Coronary artery (tissue), 2 donors: ENCODE measurements around the gene DYDC2.
A peak's percentile ranks its signal among the peaks of the same experiment; 100 is the strongest.

ENCODE experiments used
- DNase-seq: peaks from one replicate; pipeline ENCODE4 v3.0.0-alpha.2; 2017; ENCODE audit warnings: low spot score
- H3K27ac ChIP-seq, 2 donors: fragments of 200-600 bp; sonication (generic); one replicate each; pipeline ENCODE4 v1.5.1; 2016 to 2019
- H3K4me3 ChIP-seq: fragments of 200-600 bp; sonication (generic); 2 replicates; pipeline ENCODE4 v1.5.1; 2016; ENCODE audit warnings: mild to moderate bottlenecking, moderate library complexity
- TF ChIP-seq, protein P1 (sequence below): fragments of 200-600 bp; sonication (generic); IDR thresholded peaks from one replicate; pipeline ENCODE4 v1.5.1; 2019; ENCODE audit warnings: antibody characterized with exemption

DYDC2 gene

GRCh38 chr10:80382989-80383388 lies 26.4 kb downstream of the DYDC2 start:
- Histone ChIP-seq H3K27ac (no peak overlapping the region), H3K4me3 (no peak overlapping the region)
- DNase-seq, result no peak
- TF ChIP-seq, protein P1, sequence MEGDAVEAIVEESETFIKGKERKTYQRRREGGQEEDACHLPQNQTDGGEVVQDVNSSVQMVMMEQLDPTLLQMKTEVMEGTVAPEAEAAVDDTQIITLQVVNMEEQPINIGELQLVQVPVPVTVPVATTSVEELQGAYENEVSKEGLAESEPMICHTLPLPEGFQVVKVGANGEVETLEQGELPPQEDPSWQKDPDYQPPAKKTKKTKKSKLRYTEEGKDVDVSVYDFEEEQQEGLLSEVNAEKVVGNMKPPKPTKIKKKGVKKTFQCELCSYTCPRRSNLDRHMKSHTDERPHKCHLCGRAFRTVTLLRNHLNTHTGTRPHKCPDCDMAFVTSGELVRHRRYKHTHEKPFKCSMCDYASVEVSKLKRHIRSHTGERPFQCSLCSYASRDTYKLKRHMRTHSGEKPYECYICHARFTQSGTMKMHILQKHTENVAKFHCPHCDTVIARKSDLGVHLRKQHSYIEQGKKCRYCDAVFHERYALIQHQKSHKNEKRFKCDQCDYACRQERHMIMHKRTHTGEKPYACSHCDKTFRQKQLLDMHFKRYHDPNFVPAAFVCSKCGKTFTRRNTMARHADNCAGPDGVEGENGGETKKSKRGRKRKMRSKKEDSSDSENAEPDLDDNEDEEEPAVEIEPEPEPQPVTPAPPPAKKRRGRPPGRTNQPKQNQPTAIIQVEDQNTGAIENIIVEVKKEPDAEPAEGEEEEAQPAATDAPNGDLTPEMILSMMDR, result peak; percentile 34

DNA sequence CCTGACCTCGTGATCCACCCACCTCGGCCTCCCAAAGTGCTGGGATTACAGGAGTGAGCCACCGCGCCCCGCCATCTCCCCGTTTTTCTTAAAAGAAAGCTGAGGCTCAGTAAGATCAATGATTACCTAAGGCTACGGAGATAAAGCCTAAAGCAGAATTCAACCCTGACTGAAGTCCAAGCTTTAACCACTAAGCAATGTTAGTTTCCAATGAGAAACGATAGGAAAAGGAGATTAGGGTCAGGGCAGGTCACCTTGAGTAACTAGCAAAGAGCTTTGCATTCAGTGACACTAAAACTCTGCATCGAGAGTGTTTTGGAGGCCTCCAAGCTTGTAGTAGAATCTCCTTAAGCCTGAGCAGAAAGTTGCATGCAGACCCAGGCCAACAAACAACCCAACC lies 34.2 kb downstream of the DYDC2 start:
- Histone ChIP-seq H3K4me3 (no peak overlapping the region), H3K27ac (no peak overlapping the region)
- no peak for DNase-seq
- TF ChIP-seq, protein P1, result no peak

DNA sequence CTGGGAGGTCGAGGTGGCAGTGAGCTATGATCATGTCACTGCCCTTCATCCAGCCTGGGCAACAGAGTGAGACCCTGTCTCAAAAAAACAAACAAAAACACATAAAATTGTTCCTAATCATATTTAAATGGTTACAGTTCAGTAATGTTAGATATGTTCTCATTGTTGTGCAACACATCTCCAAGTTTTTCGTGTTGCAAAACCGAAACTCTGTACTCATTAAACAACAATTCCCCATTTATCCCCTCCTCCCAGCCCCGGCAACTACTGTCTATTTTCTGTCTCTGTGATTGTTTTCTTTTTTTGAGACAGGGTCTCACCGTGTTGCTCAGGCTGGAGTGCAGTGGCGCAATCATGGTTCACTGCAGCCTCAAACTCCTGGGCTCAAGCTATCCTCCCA lies 35.7 kb downstream of the DYDC2 start:
- H3K27ac ChIP-seq, result no peak overlapping the region
- H3K4me3 ChIP-seq, result no peak overlapping the region
- TF ChIP-seq, protein P1, result no peak
- DNase-seq, result no peak

DNA sequence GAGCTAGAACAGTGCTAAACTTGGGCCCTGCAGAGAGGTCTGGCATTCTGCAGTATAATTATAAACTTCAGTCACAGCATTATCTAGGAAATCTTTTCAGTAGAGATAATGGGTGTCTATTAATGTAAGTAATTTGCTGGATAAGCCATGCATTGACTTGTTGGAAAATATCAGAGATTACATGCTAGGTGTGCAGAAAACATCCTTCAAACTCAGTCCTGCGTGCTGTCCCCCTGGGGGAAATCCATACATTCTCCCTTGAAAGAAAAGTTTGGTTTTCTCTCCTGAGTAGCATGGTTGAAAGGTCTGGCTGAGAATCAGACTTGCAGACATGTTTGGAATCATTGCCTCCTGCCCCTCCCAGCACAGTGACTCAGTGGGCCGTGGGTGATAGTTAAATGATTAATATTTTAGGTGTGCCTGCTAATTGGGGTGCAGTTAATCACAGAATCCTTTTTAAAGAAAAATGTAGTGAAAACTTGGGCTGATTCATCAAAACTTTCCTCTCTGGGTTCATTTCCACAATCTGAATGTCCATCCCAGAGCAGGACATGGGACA lies 37.9 kb downstream of the DYDC2 start:
- H3K4me3 ChIP-seq, result no peak overlapping the region
- no peak overlapping the region for H3K27ac ChIP-seq
- DNase-seq, result no peak
- TF ChIP-seq, protein P1, result no peak

GRCh38 chr10:80397014-80397413 lies 40.4 kb downstream of the DYDC2 start:
- DNase-seq, result no peak
- no peak overlapping the region for H3K27ac ChIP-seq
- TF ChIP-seq, protein P1, result no peak
- H3K4me3 ChIP-seq, result no peak overlapping the region

DNA sequence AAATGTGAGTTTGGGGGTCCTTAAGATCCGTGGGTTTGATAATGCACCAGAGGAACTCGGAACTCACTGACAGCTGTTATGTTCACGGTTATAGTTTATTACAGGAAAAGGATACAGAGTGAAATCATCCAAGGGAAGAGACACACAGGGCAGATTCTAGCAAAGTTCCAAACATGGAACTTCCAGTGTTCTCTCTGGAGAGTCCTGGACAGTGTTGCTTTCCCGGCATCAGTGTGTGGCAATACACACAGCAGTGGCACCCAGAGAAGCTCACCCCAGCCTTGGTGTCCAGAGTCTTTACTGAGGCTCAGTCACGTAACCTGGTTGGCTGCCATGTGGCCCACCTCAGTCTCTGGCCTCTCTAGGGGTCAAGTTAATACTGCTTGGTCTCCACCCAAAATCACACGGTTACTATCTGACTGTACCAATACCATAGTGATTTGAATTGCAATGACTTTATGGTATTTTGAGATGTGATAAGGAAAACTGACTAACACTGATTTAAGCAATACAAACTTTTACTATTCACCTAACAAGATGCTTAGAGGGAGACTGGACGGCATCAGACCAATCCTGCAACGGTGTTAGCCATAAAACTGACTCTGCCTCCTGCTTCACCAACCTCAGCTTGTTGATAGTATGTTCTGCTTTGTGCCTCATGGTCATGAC lies 43.7 kb downstream of the DYDC2 start:
- H3K4me3 ChIP-seq, result no peak overlapping the region
- TF ChIP-seq, protein P1, result no peak
- H3K27ac ChIP-seq, result no peak overlapping the region
- no peak for DNase-seq

- no peak overlapping the region for H3K27ac ChIP-seq
- TF ChIP-seq, protein P1, result no peak
- H3K4me3 ChIP-seq, result no peak overlapping the region
- no peak for DNase-seq
These were observed 48.5 kb downstream of the DYDC2 start for GRCh38 chr10:80405035-80405434.
